Activated naive CD4-positive, alpha-beta T cell treated with anti-CD3 and anti-CD28 coated beads, Interleukin-2, amount 50 U/mL, for 72 hours (primary cell): ENCODE measurements around the gene CLCN5. TPM values are rescaled to one million over a fixed set of nuclear protein-coding genes. Genes with fewer than 3 reads are reported as not detected.

Experiments
- ATAC-seq, 2 donors: fragments of 150-1000 bp; cut with Tn5 transposase; 2 replicates each; pipeline ENCODE4 v1.10.0; 2021; ENCODE audit warnings: mild to moderate bottlenecking in 2 of 2, moderate library complexity in 2 of 2
- DNase-seq, 2 donors: peaks; one replicate each; pipeline ENCODE4 v3.0.0; 2021 to 2022; ENCODE audit warnings: low spot score in 2 of 2
- H3K27ac Mint-ChIP-seq, 2 donors: one replicate each; pipeline ENCODE4 v1.8.0; 2022; ENCODE audit warnings: mild to moderate bottlenecking in 2 of 2, mixed read lengths in 2 of 2
- H3K36me3 Mint-ChIP-seq, 2 donors: one replicate each; pipeline ENCODE4 v1.8.0; 2022; ENCODE audit warnings: mixed read lengths in 2 of 2
- H3K9me3 Mint-ChIP-seq, 2 donors: one replicate each; pipeline ENCODE4 v1.8.0; 2022; ENCODE audit warnings: mixed read lengths in 2 of 2
- total RNA-seq, 2 donors: library from RNA; stranded (reverse); gene quantifications; one replicate each; pipeline ENCODE4 v1.2.3, GENCODE V29; 2022

The CLCN5 gene
- total RNA-seq, 2 donors from 2014 or later: 3.6 to 5.6 TPM

DNA sequence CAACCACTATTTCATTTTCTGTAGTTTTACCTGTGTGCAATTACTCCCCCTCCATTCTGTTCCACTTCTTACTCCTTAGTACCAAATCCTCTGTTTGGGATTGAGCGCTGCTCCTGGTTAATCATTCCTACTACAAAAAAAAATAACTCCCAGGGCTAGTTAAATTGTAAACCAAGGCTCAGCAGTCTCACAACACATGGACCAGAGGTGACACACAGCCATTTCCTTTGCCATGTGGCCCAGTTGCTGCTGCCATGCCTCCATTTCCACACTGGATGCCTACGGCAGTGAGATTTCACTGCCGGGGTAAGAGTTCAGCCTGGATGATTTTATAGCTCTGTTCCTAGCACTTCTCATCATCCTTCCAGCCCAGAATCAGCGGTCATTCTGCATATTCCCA is 171.2 kb downstream of the CLCN5 start:
- ATAC-seq (no peak), DNase-seq (no peak)
- Mint-ChIP-seq H3K27ac (no peak overlapping the region), H3K36me3 (peaks cover 0 to 6% of the 10 kb centered on the region in 2 donors), H3K9me3 (no peaks in the 10 kb centered on the region)

GRCh38 chrX:50097071-50097470 is 174.7 kb downstream of the CLCN5 start:
- ATAC-seq (no peak), DNase-seq (no peak)
- H3K27ac Mint-ChIP-seq: no peak overlapping the region
- H3K9me3 Mint-ChIP-seq: no peaks in the 10 kb centered on the region
- H3K36me3 Mint-ChIP-seq: no peaks in the 10 kb centered on the region

GRCh38 chrX:50098241-50098640 is 175.8 kb downstream of the CLCN5 start:
- Mint-ChIP-seq H3K9me3 (no peaks in the 10 kb centered on the region), H3K27ac (no peak overlapping the region), H3K36me3 (no peaks in the 10 kb centered on the region)
- DNase-seq: no peak
- no peak for ATAC-seq

DNA sequence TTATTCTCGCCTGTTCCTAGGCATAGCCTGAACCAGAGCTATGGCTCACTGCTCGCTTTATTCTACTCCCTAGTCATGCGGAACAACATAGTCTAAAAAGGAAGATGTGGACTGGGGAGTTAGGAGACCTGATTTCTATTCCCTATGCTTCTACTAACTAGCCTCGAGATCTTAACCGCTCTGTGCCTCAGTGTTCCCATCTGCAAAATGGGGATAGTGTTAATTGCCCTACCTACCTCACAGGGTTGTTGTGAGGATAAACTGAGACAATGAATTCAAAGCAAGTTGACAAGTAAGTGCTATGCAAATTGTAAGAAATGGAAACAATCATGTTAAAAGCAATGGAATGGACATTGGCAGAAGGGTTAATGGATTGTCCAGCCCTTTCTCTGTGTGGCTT is 176.4 kb downstream of the CLCN5 start:
- Mint-ChIP-seq H3K36me3 (no peaks in the 10 kb centered on the region), H3K9me3 (no peaks in the 10 kb centered on the region), H3K27ac (no peak overlapping the region)
- ATAC-seq: no peak
- DNase-seq: no peak

DNA sequence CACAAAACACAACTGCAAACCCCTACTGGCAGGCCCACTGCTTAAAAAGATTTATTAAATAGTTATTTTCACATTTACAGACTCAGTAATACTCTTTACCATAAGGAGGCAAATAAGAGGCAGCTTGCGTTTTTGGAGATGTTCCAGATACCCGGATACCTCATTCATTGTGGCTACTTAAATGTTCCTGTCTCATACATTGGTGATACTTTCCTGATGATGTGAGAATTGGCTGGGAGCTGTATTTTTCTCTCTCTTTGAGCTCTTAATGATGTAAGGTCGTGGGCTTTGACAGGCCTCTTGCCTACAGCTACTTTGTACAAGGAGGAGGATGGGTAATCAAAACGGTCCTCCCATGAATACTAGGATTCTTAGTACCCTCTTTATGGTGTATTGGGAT is 176.9 kb downstream of the CLCN5 start:
- H3K27ac Mint-ChIP-seq: no peak overlapping the region

DNA sequence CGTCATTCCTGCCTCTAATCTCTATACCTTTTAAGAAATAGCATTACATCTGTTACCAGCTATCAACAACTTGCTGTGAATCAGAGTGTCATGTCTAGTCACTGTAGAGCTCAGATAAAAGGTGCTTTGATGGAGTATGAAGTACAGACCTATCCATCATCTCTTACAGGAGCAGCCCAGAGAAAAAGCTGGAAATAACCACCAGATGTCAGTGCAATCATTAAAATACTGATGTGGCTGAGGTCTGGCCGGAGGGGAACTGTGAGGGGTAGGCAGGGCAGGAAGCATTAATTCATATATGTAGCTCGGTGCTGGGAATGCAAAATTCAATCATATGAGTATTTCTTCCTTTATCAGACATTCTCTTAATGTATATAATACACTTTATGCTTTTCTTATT is 177.8 kb downstream of the CLCN5 start:
- DNase-seq (no peak), ATAC-seq (no peak)
- Mint-ChIP-seq H3K36me3 (no peaks in the 10 kb centered on the region), H3K9me3 (no peaks in the 10 kb centered on the region), H3K27ac (no peak overlapping the region)

More for the DNA sequence above, 176.9 kb downstream of the CLCN5 start:
- DNase-seq (no peak), ATAC-seq (no peak)
- Mint-ChIP-seq H3K9me3 (no peaks in the 10 kb centered on the region), H3K36me3 (no peaks in the 10 kb centered on the region)

- ATAC-seq: no peak
- Mint-ChIP-seq H3K9me3 (no peaks in the 10 kb centered on the region), H3K27ac (no peak overlapping the region), H3K36me3 (no peaks in the 10 kb centered on the region)
- DNase-seq: no peak
These were observed 180.8 kb downstream of the CLCN5 start for GRCh38 chrX:50103176-50103575.

GRCh38 chrX:50103866-50104566 is 181.6 kb downstream of the CLCN5 start:
- no peak overlapping the region for H3K27ac Mint-ChIP-seq
- no peak for ATAC-seq
- no peak for DNase-seq
- H3K9me3 Mint-ChIP-seq: no peaks in the 10 kb centered on the region
- no peaks in the 10 kb centered on the region for H3K36me3 Mint-ChIP-seq

GRCh38 chrX:50106051-50106675 is 183.8 kb downstream of the CLCN5 start:
- no peak for ATAC-seq
- Mint-ChIP-seq H3K9me3 (no peaks in the 10 kb centered on the region), H3K36me3 (no peaks in the 10 kb centered on the region), H3K27ac (no peak overlapping the region)
- DNase-seq: no peak

DNA sequence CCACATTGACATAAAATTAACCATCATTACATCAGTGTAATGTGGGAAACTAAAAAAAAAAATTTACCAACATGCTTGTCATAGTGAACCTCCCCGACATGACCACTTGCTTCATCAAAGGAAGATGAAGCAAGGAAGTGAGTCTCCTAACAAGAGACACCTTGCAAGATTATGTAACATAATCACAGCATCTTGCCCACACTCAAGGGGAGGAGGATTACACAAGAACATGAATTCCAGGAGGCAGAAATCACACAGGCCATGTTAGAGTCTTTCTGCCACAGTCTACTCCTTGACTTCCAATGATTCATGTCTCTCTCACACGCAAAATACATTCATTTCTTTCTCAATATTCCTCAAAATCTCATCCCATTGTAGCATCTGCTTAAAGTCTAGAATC is 185.1 kb downstream of the CLCN5 start:
- ATAC-seq (no peak), DNase-seq (no peak)
- Mint-ChIP-seq H3K36me3 (no peaks in the 10 kb centered on the region), H3K9me3 (no peaks in the 10 kb centered on the region), H3K27ac (no peak overlapping the region)

GRCh38 chrX:50108264-50108663 is 185.9 kb downstream of the CLCN5 start:
- no peak overlapping the region for H3K27ac Mint-ChIP-seq

DNA sequence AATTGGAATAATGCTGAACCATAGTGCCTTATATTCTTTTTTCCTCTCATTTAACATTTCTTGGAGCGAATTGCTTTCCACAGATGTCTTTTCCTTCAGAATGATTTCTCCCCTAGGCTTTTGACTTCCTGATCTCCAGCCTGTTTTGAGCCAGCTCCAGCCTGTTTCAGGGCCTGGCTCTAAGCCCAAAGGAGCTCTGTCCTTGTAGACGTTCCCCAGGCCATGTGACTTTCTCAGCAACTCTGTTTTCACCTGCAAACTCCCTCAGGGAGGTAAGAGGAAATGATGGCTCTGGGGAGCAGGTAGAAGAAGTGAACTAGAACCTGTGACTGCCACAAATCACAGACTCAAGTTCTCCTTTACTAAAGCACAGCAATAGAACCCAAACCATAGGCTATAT is 189.3 kb downstream of the CLCN5 start:
- DNase-seq: no peak
- H3K9me3 Mint-ChIP-seq: no peaks in the 10 kb centered on the region
- ATAC-seq: no peak
- H3K36me3 Mint-ChIP-seq: no peaks in the 10 kb centered on the region
- H3K27ac Mint-ChIP-seq: no peak overlapping the region

More at GRCh38 chrX:50108264-50108663, 185.9 kb downstream of the CLCN5 start:
- H3K36me3 Mint-ChIP-seq: no peaks in the 10 kb centered on the region
- H3K9me3 Mint-ChIP-seq: no peaks in the 10 kb centered on the region
- no peak for DNase-seq
- ATAC-seq: no peak

DNA sequence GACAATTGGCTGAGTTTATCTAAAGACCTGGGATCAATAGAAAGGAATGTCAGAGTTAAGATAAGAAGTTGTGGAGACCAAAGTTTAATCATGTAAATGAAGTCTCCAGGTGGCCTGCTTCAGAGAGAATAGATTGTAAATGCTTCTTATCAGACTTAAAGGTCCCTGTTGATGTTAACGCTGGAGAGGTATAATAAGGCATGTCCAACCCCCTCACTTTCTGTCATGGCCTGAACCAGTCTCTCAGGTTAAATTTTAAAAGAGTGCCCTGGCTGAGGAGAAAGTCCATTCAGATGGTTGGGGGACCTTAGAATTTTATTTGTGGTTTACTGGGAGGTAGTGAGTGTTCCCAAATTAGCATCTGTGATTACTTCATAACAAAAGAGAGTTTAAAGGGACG is 191.7 kb downstream of the CLCN5 start:
- H3K36me3 Mint-ChIP-seq: no peaks in the 10 kb centered on the region
- ATAC-seq (no peak), DNase-seq (no peak)
- no peak overlapping the region for H3K27ac Mint-ChIP-seq
- no peaks in the 10 kb centered on the region for H3K9me3 Mint-ChIP-seq

- Mint-ChIP-seq H3K36me3 (no peaks in the 10 kb centered on the region), H3K9me3 (no peaks in the 10 kb centered on the region), H3K27ac (no peak overlapping the region)
- DNase-seq: no peak
- ATAC-seq: no peak
These were observed 193.6 kb downstream of the CLCN5 start for GRCh38 chrX:50115973-50116372.

DNA sequence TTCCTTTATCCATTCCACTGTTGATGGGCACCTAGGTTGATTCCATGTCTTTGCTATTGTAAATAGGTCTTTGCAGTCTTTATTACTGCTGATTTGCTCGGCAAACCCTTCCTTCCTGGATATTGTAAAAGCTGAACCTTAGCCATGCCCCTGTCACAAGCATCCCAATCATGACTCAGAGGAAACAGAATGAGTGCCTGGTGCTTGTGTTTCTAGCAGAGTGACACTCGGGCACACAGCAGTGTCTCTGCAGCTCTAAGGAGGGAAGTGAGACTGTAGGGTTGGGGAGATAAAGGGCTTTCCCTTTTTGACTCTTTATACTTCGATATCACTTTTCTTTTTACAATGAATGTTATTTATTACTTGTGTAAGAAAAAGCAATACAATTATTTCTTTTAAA is 195.1 kb downstream of the CLCN5 start:
- H3K9me3 Mint-ChIP-seq: no peaks in the 10 kb centered on the region
- DNase-seq (no peak), ATAC-seq (no peak)
- no peak overlapping the region for H3K27ac Mint-ChIP-seq
- no peaks in the 10 kb centered on the region for H3K36me3 Mint-ChIP-seq

DNA sequence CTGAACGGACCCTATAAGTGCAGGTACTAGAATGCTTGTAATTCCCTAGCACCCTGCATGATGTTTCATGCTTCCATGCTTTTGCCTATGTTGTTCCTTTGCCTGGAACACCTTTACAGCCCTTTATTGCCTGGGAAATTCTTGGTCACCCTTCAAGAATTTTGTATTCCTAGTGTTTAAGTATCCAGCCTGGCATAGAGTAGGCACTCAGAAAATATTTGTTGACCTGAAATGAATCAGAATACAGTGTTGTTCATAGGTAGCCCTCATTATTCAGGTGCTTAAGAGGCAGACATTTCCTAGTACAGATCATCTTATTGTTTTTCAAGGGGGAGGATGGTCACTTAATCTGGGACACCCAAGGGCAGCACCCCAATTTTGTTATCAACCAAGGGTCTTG is 203.1 kb downstream of the CLCN5 start:
- ATAC-seq: no peak
- Mint-ChIP-seq H3K9me3 (no peaks in the 10 kb centered on the region), H3K27ac (no peak overlapping the region), H3K36me3 (no peaks in the 10 kb centered on the region)
- DNase-seq: no peak

GRCh38 chrX:50147972-50148371 is 225.6 kb downstream of the CLCN5 start:
- no peak for DNase-seq
- no peaks in the 10 kb centered on the region for H3K36me3 Mint-ChIP-seq
- no peak overlapping the region for H3K27ac Mint-ChIP-seq
- no peak for ATAC-seq
- H3K9me3 Mint-ChIP-seq: no peaks in the 10 kb centered on the region
